ENCODE data around the gene BSG. TPM values are rescaled to one million over a fixed set of nuclear protein-coding genes. Genes with fewer than 3 reads are reported as not detected.

BSG gene
- total RNA-seq, 4 donors from 2014 or later = 182 to 408 (median 289) TPM

DNA sequence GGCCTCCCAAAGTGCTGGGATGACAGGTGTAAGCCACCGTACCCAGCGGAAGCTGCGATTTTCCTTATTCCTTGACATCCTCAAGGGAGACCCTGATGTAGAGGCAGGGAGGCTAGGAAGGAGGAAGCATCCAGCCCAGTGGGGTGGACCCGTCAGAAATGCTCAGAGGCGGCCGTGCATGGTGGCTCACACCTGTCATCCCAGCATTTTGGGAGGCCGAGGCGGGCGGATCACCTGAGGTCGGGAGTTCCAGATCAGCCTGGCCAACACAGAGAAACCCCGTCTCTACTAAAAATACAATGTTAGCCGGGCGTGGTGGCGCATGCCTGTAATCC is 17.0 kb upstream of the BSG start:
- H3K36me3 ChIP-seq = no peaks in the 10 kb centered on the region
- TF ChIP-seq, protein P1, sequence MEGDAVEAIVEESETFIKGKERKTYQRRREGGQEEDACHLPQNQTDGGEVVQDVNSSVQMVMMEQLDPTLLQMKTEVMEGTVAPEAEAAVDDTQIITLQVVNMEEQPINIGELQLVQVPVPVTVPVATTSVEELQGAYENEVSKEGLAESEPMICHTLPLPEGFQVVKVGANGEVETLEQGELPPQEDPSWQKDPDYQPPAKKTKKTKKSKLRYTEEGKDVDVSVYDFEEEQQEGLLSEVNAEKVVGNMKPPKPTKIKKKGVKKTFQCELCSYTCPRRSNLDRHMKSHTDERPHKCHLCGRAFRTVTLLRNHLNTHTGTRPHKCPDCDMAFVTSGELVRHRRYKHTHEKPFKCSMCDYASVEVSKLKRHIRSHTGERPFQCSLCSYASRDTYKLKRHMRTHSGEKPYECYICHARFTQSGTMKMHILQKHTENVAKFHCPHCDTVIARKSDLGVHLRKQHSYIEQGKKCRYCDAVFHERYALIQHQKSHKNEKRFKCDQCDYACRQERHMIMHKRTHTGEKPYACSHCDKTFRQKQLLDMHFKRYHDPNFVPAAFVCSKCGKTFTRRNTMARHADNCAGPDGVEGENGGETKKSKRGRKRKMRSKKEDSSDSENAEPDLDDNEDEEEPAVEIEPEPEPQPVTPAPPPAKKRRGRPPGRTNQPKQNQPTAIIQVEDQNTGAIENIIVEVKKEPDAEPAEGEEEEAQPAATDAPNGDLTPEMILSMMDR (IDR thresholded peaks at IDR 0.05) = no peak
- no peak for TF ChIP-seq POLR2A (IDR thresholded peaks at IDR 0.05)
- peaks cover 0 to 24% (median 4%) of the 10 kb centered on the region in 3 donors for H3K4me1 ChIP-seq
- no peak overlapping the region for H3K27ac ChIP-seq
- H3K4me3 ChIP-seq = no peak overlapping the region
- H3K9me3 ChIP-seq = no peaks in the 10 kb centered on the region
- 88 to 90% methylated on average over 6 to 11 of the region's 14 CpGs for WGBS, 2 donors
- no peak for DNase-seq
- intact Hi-C loops (cut with DNase I) = no loop called here
- peaks cover 0 to 19% (median 0%) of the 10 kb centered on the region in 4 donors for H3K27me3 ChIP-seq

DNA sequence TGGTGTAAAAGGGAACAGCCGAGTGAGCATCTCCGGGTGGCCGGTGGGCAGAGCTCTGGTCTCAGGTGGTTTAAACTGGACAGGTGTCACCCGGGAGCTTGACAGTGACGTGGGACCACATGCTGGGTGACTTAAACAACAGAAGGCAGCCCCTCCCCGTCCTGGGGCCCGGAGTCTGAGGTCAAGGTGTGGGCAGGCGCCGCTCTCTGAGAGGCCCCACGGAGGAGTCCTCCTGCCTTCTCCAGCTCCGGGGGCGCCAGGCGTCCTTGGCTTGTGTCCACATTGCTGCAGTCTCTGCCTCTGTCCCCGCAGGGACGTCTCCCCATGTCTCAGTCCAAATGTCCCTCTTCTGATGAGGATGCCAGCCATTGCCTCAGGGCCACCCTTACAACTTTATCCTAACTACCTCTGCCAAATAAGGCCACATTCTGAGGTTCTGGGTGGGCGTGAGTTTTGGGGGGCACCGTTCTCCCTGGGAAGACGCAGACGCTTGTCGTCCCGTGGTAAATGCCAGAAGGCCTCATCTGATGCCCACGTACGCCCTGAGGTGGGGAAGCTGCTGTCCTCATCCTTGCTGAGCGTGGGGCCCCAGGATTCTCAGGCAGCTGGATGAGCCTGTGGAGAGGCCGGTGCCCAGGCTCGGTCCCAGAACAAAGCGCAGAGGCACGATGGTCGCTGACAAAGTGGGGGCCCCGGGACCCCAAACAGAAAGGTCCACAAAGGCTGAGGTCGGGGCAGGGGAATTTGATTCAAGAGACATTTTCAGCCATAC is 15.6 kb upstream of the BSG start:
- Histone ChIP-seq H3K4me1 (peaks cover 0 to 18% (median 4%) of the 10 kb centered on the region in 3 donors), H3K4me3 (no peak overlapping the region), H3K27ac (peak overlapping the region in 1 of 4 donors; percentile 36), H3K36me3 (no peaks in the 10 kb centered on the region), H3K9me3 (no peaks in the 10 kb centered on the region), H3K27me3 (peaks cover 0 to 10% (median 0%) of the 10 kb centered on the region in 4 donors)
- no peak for DNase-seq
- TF ChIP-seq POLR2A (IDR thresholded peaks at IDR 0.05) = no peak
- TF ChIP-seq, protein P1 (IDR thresholded peaks at IDR 0.05) = no peak
- intact Hi-C loops (cut with DNase I) = no loop called here
- 49 to 63% methylated on average over 4 to 12 of the region's 31 CpGs for WGBS, 2 donors

DNA sequence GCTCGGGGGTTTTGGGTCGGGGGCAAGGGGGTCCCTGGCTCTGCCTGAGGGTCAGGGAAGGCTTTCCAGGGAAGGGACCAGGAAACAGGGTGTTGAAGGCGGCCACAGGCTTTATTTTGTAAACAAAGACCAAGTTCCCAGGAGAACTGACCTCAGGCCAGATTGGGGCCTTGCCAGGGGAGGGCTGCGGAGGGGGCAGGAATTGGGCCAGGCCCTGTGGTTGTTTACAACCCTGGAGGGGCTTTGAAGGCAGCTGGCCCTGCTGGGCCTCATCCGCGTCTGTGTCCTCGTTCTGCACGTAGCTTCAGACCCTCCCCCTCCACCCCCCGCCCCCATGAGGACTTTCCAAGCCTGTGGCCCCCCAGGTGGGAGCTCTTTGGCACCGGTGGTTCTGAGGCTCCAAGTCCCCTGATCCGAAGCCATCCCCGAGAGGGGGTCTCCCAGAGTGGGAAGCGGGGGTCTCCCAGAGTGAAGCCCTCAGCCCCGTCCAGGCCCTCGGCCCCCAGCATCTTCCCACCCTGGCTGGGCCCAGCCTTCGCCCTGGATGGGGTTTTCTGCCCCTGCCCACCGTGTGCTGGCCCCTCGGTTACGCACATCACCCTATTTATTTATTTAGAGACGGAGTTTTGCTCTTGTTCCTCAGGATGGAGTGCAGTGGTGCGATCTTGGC is 13.5 kb upstream of the BSG start:
- intact Hi-C loops (cut with DNase I) = no loop called here
- no peak for TF ChIP-seq POLR2A (IDR thresholded peaks at IDR 0.05)
- TF ChIP-seq, protein P1 (IDR thresholded peaks at IDR 0.05) = no peak
- Histone ChIP-seq H3K36me3 (no peaks in the 10 kb centered on the region), H3K27me3 (no peaks in the 10 kb centered on the region), H3K4me3 (no peak overlapping the region), H3K27ac (no peak overlapping the region), H3K9me3 (no peaks in the 10 kb centered on the region), H3K4me1 (peaks cover 0 to 18% (median 4%) of the 10 kb centered on the region in 3 donors)
- WGBS, 2 donors = 40 to 64% methylated on average over 8 to 14 of the region's 21 CpGs
- no peak for DNase-seq

DNA sequence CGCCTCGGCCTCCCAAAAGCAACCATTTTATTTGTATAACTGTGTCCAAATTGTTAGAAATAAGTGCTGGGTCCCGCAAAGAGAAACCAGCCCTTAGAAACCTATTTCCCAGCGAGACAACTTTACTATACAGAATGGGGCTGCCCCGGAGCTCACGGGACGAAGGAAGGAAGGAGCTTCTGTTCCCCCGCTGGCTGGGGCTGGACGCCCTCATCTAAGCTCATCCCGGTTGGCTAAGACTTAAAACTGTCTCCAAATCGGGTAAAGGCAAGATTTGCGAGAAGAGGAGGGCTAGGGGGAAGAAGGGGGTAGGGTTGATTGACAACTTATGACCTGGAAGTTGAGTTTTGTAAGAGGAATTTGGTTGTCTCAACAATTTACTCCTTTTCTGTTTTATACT is 12.3 kb upstream of the BSG start:
- 62 to 72% methylated on average over 12 of the region's 12 CpGs for WGBS, 2 donors
- intact Hi-C loops (cut with DNase I) = no loop called here

More for the DNA sequence above, 12.3 kb upstream of the BSG start:
- Histone ChIP-seq H3K36me3 (no peaks in the 10 kb centered on the region), H3K9me3 (no peaks in the 10 kb centered on the region), H3K4me1 (peaks cover 0 to 18% (median 4%) of the 10 kb centered on the region in 3 donors), H3K4me3 (no peak overlapping the region), H3K27ac (no peak overlapping the region), H3K27me3 (no peaks in the 10 kb centered on the region)
- no peak for DNase-seq
- no peak for TF ChIP-seq POLR2A (IDR thresholded peaks at IDR 0.05)
- TF ChIP-seq, protein P1 (IDR thresholded peaks at IDR 0.05) = no peak
